ENCODE measurements around the gene FUT1. TPM values are rescaled to one million over a fixed set of nuclear protein-coding genes. Genes with fewer than 3 reads are reported as not detected.
"Not testable (repeated sequence)": the region's sequence is repeated elsewhere in the genome, so short reads cannot be mapped to it uniquely, and the experiment has no call there.

The FUT1 gene
- total and polyA plus RNA-seq, 3 experiments from 2014 or later: 0.09 TPM; not detected in 1

DNA sequence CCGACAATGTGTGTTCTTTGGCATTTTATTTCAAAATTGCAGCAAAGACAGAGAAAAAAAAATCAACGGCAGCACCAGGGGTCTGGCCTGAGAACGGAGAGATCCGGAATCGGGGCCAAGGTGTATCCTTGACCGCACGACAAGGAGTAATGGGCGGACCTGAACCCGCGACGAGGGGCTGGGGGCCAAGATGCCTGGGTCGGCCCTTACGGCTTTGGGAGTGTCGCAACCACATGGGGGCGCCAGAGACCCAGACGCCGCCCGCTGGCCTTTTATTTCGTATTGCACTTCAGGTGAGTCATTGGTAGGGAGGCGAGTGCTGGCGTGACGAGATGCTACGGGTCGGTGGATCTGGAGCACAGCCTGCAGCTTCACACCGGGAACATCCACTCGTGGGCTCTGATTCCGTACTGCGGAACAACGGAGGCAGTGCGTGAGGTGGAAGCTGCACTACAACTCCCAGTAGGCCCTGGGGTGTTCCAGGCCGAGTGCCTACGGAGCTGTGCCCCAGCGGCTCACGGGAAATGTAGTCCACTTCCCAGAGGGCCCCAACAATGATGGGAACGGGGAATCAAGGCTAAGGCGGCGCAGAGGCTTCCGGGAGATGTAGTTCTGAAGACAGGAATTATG lies 42.7 kb upstream of the FUT1 start:
- H3K4me3 ChIP-seq (ENCODE audit: low read length): peak overlapping the region; percentile 96
- no peaks in the 10 kb centered on the region for H3K27me3 ChIP-seq (ENCODE audit: insufficient read depth, low read length, poor library complexity, severe bottlenecking)
- Mint-ChIP-seq H3K4me1 (peaks cover 5 to 14% (median 8%) of the 10 kb centered on the region in 3 donors), H3K4me3 (peak overlapping the region; percentile 85 to 98 (median 96)), H3K9me3 (no peaks in the 10 kb centered on the region), H3K36me3 (peaks cover 0 to 3% (median 0%) of the 10 kb centered on the region in 3 donors), H3K27me3 (no peaks in the 10 kb centered on the region), H3K27ac (peak overlapping the region; percentile 48 to 96 (median 94))
- POLR2A ChIA-PET: interaction anchor here (0.7 to 1.4 kb wide), 8 partner anchors 12 to 198 kb away, joined by 3 to 5 read pairs (median 4); partner anchors contain the start of genes NUCB1 and RUVBL2
- peak; percentile 71 to 89 (median 83) for DNase-seq
- H3K9me3 ChIP-seq (ENCODE audit: low read length): no peaks in the 10 kb centered on the region
- peaks cover 6% of the 10 kb centered on the region for H3K4me1 ChIP-seq (ENCODE audit: insufficient read depth, low read length)
- CTCF ChIA-PET: interaction anchor here (0.6 to 3.6 kb wide), 34 partner anchors 8 to 333 kb away, joined by 3 to 33 read pairs (median 4); partner anchors contain the start of genes BCAT2, CA11, FTL and GYS1
- H3K36me3 ChIP-seq (ENCODE audit: insufficient read depth, low read length): no peaks in the 10 kb centered on the region
- peak overlapping the region; percentile 45 for H3K27ac ChIP-seq (ENCODE audit: low read depth, low read length)

DNA sequence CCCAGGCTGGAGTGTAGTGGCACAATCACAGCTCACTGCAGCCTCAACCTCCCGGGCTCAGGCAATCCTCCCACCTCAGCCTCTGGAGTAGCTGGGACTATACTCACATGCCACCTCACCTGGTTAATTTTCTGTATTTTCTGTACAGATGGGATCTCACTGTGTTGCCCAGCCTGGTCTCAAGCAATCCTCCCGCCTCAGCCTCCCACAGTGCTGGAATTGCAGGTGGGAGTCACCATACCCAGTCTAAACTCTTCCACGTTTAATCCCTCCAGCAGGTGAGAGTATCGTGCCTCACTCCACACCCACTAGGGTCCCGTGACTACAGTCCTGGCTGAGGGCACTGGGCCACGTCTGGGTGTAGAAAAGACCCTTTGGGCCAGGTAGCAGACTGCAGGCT lies 41.9 kb upstream of the FUT1 start:
- POLR2A ChIA-PET: no interaction called here
- peak overlapping the region in 1 of 8 donors; percentile 23 for H3K27ac Mint-ChIP-seq
- CTCF ChIA-PET: interaction anchor here (1.0 to 3.6 kb wide), 12 partner anchors 17 to 199 kb away, joined by 3 to 33 read pairs (median 8); partner anchors contain the start of genes BCAT2, GYS1, HSD17B14 and RUVBL2

DNA sequence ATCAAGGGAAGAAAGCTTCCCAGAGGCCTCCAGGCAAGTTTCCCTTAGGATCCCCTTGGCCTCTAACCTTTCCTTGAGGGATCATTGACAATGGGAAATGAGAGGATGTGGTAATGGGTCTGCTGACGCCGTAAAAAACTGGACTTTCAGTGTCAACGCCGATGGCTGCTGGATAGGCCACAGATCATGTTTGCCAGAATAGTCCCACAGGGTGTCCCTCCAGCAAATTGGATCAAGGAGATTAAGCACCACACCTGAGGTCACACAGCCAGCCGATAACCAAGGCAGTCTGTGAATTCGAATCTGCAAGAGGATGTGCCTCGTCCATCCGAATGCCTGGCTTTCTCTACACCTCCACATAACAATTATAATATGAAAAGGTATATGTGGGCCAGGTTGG lies 40.8 kb upstream of the FUT1 start:
- POLR2A ChIA-PET: no interaction called here
- H3K9me3 ChIP-seq (ENCODE audit: low read length): no peaks in the 10 kb centered on the region
- CTCF ChIA-PET: interaction anchor here (1.3 to 3.6 kb wide), 6 partner anchors 18 to 180 kb away, joined by 3 to 33 read pairs (median 10); partner anchors contain the start of gene BCAT2
- H3K36me3 Mint-ChIP-seq: peaks cover 0 to 2% (median 0%) of the 10 kb centered on the region in 3 donors
- no peak overlapping the region for H3K4me3 ChIP-seq (ENCODE audit: low read length)
- H3K4me1 ChIP-seq (ENCODE audit: insufficient read depth, low read length): peaks cover 6% of the 10 kb centered on the region
- no peaks in the 10 kb centered on the region for H3K27me3 Mint-ChIP-seq
- H3K4me3 Mint-ChIP-seq: no peak overlapping the region
- no peak for DNase-seq
- H3K9me3 Mint-ChIP-seq: no peaks in the 10 kb centered on the region
- peak overlapping the region in 1 of 8 donors; percentile 47 for H3K27ac Mint-ChIP-seq
- H3K27ac ChIP-seq (ENCODE audit: low read depth, low read length): no peak overlapping the region
- H3K27me3 ChIP-seq (ENCODE audit: insufficient read depth, low read length, poor library complexity, severe bottlenecking): no peaks in the 10 kb centered on the region
- H3K36me3 ChIP-seq (ENCODE audit: insufficient read depth, low read length): no peaks in the 10 kb centered on the region
- H3K4me1 Mint-ChIP-seq: peaks cover 5 to 14% (median 8%) of the 10 kb centered on the region in 3 donors

More for the DNA sequence above, 41.9 kb upstream of the FUT1 start:
- Mint-ChIP-seq H3K4me1 (peaks cover 5 to 14% (median 8%) of the 10 kb centered on the region in 3 donors), H3K36me3 (peaks cover 0 to 2% (median 0%) of the 10 kb centered on the region in 3 donors), H3K4me3 (peak overlapping the region in 4 of 7 donors; percentile 32 to 97 (median 70)), H3K27me3 (no peaks in the 10 kb centered on the region), H3K9me3 (no peaks in the 10 kb centered on the region)
- no peaks in the 10 kb centered on the region for H3K27me3 ChIP-seq (ENCODE audit: insufficient read depth, low read length, poor library complexity, severe bottlenecking)
- peaks cover 6% of the 10 kb centered on the region for H3K4me1 ChIP-seq (ENCODE audit: insufficient read depth, low read length)
- H3K27ac ChIP-seq (ENCODE audit: low read depth, low read length): no peak overlapping the region
- no peaks in the 10 kb centered on the region for H3K36me3 ChIP-seq (ENCODE audit: insufficient read depth, low read length)
- H3K9me3 ChIP-seq (ENCODE audit: low read length): no peaks in the 10 kb centered on the region
- no peak for DNase-seq
- no peak overlapping the region for H3K4me3 ChIP-seq (ENCODE audit: low read length)

DNA sequence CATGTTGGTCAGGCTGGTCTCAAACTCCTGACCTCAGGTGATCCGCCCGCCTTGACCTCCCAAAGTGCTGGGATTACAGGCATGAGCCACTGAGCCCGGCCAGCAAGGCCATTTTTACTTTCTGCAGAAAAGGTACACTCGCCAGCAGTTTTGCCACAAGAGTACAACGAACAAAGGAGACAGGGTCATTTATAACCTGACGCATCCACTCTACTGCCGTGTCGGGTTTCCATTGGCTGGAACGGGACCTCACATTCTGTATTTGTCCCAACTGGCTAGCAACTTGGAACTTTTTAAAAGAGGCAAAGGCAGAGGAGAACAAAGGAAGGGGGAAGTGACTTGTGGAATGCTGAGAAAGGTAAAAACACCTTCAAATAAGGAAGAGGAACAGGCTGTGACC lies 34.9 kb upstream of the FUT1 start:
- H3K4me3 Mint-ChIP-seq; H3K36me3 Mint-ChIP-seq; H3K9me3 ChIP-seq (ENCODE audit: low read length); H3K27me3 ChIP-seq (ENCODE audit: insufficient read depth, low read length, poor library complexity, severe bottlenecking); H3K27ac ChIP-seq (ENCODE audit: low read depth, low read length); H3K27ac Mint-ChIP-seq; POLR2A ChIA-PET; H3K4me1 ChIP-seq (ENCODE audit: insufficient read depth, low read length); H3K9me3 Mint-ChIP-seq; H3K36me3 ChIP-seq (ENCODE audit: insufficient read depth, low read length); DNase-seq; H3K4me1 Mint-ChIP-seq; H3K4me3 ChIP-seq (ENCODE audit: low read length): not testable (repeated sequence)
- CTCF ChIA-PET: interaction anchor here (0.6 to 4.5 kb wide), 21 partner anchors 8 to 311 kb away, joined by 3 to 67 read pairs (median 6); partner anchors contain the start of genes CA11, GYS1, HSD17B14 and NUCB1
- peaks cover 16 to 18% of the 10 kb centered on the region in 2 donors for H3K27me3 Mint-ChIP-seq

DNA sequence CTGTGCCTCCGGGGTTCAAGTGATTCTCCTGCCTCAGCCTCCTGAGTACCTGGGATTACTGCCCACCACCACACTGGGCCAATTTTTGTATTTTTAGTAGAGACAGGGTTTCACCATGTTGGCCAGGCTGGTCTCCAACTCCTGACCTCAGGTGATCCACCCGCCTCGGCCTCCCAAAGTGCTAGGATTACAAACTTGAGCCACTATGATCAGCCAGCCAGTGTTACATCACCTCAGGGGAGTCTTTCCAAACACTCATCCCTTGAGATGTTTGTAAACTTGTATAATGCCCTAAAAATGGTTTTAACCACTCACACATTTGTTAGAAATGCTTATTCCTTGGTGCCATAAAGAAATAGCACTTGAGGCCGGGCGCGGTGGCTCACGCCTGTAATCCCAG lies 34.0 kb upstream of the FUT1 start:
- H3K4me3 ChIP-seq (ENCODE audit: low read length); H3K9me3 Mint-ChIP-seq; H3K36me3 ChIP-seq (ENCODE audit: insufficient read depth, low read length); H3K36me3 Mint-ChIP-seq; POLR2A ChIA-PET; H3K4me1 ChIP-seq (ENCODE audit: insufficient read depth, low read length); H3K4me1 Mint-ChIP-seq; H3K4me3 Mint-ChIP-seq; H3K27ac ChIP-seq (ENCODE audit: low read depth, low read length); H3K9me3 ChIP-seq (ENCODE audit: low read length); DNase-seq; H3K27me3 ChIP-seq (ENCODE audit: insufficient read depth, low read length, poor library complexity, severe bottlenecking); H3K27ac Mint-ChIP-seq: not testable (repeated sequence)
- CTCF ChIA-PET: interaction anchor here (0.7 to 4.5 kb wide), 3 partner anchors 51 to 192 kb away, joined by 3 to 67 read pairs (median 7); no protein-coding TSS in a partner anchor
- H3K27me3 Mint-ChIP-seq: peaks cover 17 to 19% of the 10 kb centered on the region in 2 donors

DNA sequence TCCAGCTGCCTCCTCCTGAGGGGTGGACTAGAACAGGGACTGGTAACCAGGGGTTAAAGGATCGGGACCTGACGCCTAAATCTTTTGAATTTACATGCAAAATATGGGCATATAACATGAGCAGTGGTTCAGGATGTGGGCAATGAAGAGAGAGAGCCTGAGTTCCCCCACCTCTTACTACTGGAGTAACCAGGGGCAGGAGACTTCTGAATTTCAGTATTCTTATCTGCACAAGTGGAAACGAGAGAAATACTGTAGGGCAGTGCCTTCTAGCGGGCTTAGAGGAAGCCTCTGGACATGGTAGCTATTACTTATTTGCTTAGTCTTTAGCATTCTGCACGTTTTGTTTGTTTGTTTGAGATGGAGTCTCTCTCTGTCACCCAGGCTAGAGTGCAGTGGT lies 32.1 kb upstream of the FUT1 start:
- no peak overlapping the region for H3K4me3 Mint-ChIP-seq
- Histone ChIP-seq H3K27ac (ENCODE audit: low read depth, low read length) (no peak overlapping the region), H3K4me1 (ENCODE audit: insufficient read depth, low read length) (no peaks in the 10 kb centered on the region), H3K36me3 (ENCODE audit: insufficient read depth, low read length) (no peaks in the 10 kb centered on the region), H3K4me3 (ENCODE audit: low read length) (no peak overlapping the region), H3K9me3 (ENCODE audit: low read length) (no peaks in the 10 kb centered on the region), H3K27me3 (ENCODE audit: insufficient read depth, low read length, poor library complexity, severe bottlenecking) (no peaks in the 10 kb centered on the region)
- ChIA-PET CTCF (interaction anchor here (0.6 to 1.8 kb wide), 4 partner anchors 11 to 441 kb away, joined by 3 to 7 read pairs (median 3); partner anchors contain the start of genes GYS1 and RUVBL2), POLR2A (interaction anchor here (0.6 kb wide), 1 partner anchor 348 kb away, joined by 3 read pairs; no protein-coding TSS in a partner anchor)
- no peaks in the 10 kb centered on the region for H3K9me3 Mint-ChIP-seq
- no peak overlapping the region for H3K27ac Mint-ChIP-seq
- peaks cover 3 to 4% (median 4%) of the 10 kb centered on the region in 3 donors for H3K4me1 Mint-ChIP-seq
- no peaks in the 10 kb centered on the region for H3K36me3 Mint-ChIP-seq
- no peak for DNase-seq
- peaks cover 17 to 24% of the 10 kb centered on the region in 2 donors for H3K27me3 Mint-ChIP-seq

DNA sequence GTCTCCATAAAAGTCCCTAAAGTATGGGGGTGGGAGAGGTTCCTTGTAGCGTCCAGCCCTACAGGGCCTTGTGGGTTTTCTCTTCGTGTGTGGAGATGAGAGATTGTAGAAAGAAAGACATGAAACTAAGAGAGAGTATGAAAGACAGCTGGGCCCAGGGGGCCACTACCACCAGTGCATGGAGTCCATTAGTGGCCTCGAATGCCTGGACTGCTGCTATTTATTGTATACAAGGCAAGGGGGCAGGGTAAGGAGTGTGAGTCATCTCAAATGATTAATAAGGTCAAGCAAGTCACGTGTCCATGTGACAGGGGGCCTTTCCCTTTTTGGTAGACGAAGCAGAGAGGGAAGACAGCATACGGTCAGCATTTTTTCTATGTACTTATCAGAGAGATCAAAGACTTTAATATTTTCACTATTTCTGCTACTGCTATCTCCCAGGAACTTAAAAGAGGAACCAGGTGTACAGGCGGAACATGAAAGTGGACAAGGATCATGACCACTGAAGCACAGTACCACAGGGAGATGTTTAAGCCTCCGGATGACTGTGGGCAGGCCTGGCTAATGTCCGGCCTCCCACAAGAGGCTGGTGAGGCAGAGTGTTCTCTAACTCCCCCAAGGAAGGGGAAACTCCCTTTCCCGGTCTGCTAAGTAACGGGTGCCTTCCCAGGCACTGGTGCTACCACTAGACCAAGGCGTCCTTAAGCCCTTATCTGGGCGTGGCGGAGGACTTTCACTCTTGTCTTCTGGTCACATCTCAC lies 28.4 kb upstream of the FUT1 start:
- H3K9me3 ChIP-seq (ENCODE audit: low read length): no peaks in the 10 kb centered on the region
- no peak overlapping the region for H3K4me3 ChIP-seq (ENCODE audit: low read length)
- no peaks in the 10 kb centered on the region for H3K36me3 ChIP-seq (ENCODE audit: insufficient read depth, low read length)
- peak overlapping the region; percentile 59 for H3K27ac ChIP-seq (ENCODE audit: low read depth, low read length)
- ChIA-PET CTCF (interaction anchor here (1.6 kb wide), 1 partner anchor 62 kb away, joined by 5 read pairs; no protein-coding TSS in a partner anchor), POLR2A (interaction anchor here (0.7 kb wide), 1 partner anchor 64 kb away, joined by 6 read pairs; no protein-coding TSS in a partner anchor)
- Mint-ChIP-seq H3K4me1 (peaks cover 3 to 4% (median 4%) of the 10 kb centered on the region in 3 donors), H3K27ac (no peak overlapping the region), H3K4me3 (no peak overlapping the region), H3K9me3 (no peaks in the 10 kb centered on the region), H3K27me3 (peaks cover 15 to 23% of the 10 kb centered on the region in 2 donors), H3K36me3 (no peaks in the 10 kb centered on the region)
- no peak for DNase-seq
- no peaks in the 10 kb centered on the region for H3K27me3 ChIP-seq (ENCODE audit: insufficient read depth, low read length, poor library complexity, severe bottlenecking)
- no peaks in the 10 kb centered on the region for H3K4me1 ChIP-seq (ENCODE audit: insufficient read depth, low read length)
